Thymus (tissue), 11 donors: ENCODE data around the gene PTPN4. TPM values are rescaled to one million over a fixed set of nuclear protein-coding genes. Genes with fewer than 3 reads are reported as not detected.
"Not testable (repeated sequence)": the region's sequence is repeated elsewhere in the genome, so short reads cannot be mapped to it uniquely, and the experiment has no call there.

Source experiments
- DNase-seq, 9 donors: peaks; one replicate each; pipeline ENCODE4 v3.0.0-alpha.2; 2013; ENCODE audit warnings: low spot score in 9 of 9, low read depth in 6 of 9, missing footprints in 1 of 9
- H3K27ac ChIP-seq, 2 donors: one replicate each; pipeline ENCODE4 v1.5.1; 2013; ENCODE audit warnings: control low read depth in 1 of 2, low read depth in 1 of 2, low read length in 1 of 2, mild to moderate bottlenecking in 1 of 2, moderate library complexity in 1 of 2
- H3K27me3 ChIP-seq, 2 donors: one replicate each; pipeline ENCODE4 v1.5.1; 2013; ENCODE audit warnings: low read length in 1 of 2; ENCODE audit not compliant: control insufficient read depth in 2 of 2, insufficient read depth in 1 of 2
- H3K36me3 ChIP-seq, 2 donors: one replicate each; pipeline ENCODE4 v1.5.1; 2013; ENCODE audit warnings: low read length in 1 of 2, mild to moderate bottlenecking in 1 of 2, moderate library complexity in 1 of 2; ENCODE audit not compliant: control insufficient read depth in 2 of 2, insufficient read depth in 2 of 2
- H3K4me1 ChIP-seq, 2 donors: one replicate each; pipeline ENCODE4 v1.5.1; 2013; ENCODE audit warnings: low read length in 2 of 2; ENCODE audit not compliant: control insufficient read depth in 2 of 2, insufficient read depth in 2 of 2
- H3K4me3 ChIP-seq, 2 donors: one replicate each; pipeline ENCODE4 v1.5.1; 2013; ENCODE audit warnings: low read length in 2 of 2, control low read depth in 1 of 2, mild to moderate bottlenecking in 1 of 2
- H3K9me3 ChIP-seq, 2 donors: one replicate each; pipeline ENCODE4 v1.5.1; 2013; ENCODE audit warnings: low read length in 1 of 2, mild to moderate bottlenecking in 1 of 2; ENCODE audit not compliant: control insufficient read depth in 2 of 2, insufficient read depth in 1 of 2
- WGBS: extraction: QIAGEN DNeasy Blood & Tissue Kit; methylation state at CpG from one replicate; pipeline ENCODE4 v1.1.7; 2013; 5-methylcytosine and 5-hydroxymethylcytosine counted together
- polyA plus RNA-seq: library from polyadenylated mRNA; stranded (reverse); fragments of 200-250 nt; gene quantifications from one replicate; pipeline ENCODE4 v1.2.3, GENCODE V29; 2013
- total RNA-seq: library from RNA; stranded (reverse); fragments of 120-200 nt; gene quantifications from one replicate; pipeline ENCODE4 v1.2.4, GENCODE V29; 2013
- donor health status: healthy.

The PTPN4 gene
- total and polyA plus RNA-seq, 2 donors: 11.9 to 53.0 TPM

GRCh38 chr2:120013597-120014223 lies 254.0 kb downstream of the PTPN4 start:
- peak in 3 of 9 donors; percentile 4 to 22 (median 11) for DNase-seq
- 41% methylated on average over 17 of the region's 17 CpGs for whole genome bisulfite sequencing
- Histone ChIP-seq H3K27me3 (peaks cover 0 to 4% of the 10 kb centered on the region in 2 donors), H3K4me3 (peak overlapping the region; percentile 76 to 86), H3K36me3 (no peaks in the 10 kb centered on the region), H3K27ac (no peak overlapping the region), H3K4me1 (peaks cover 0 to 2% of the 10 kb centered on the region in 2 donors), H3K9me3 (no peaks in the 10 kb centered on the region)

GRCh38 chr2:120014226-120014980 lies 254.7 kb downstream of the PTPN4 start:
- Histone ChIP-seq H3K27ac (no peak overlapping the region), H3K9me3 (no peaks in the 10 kb centered on the region), H3K4me1 (peaks cover 0 to 2% of the 10 kb centered on the region in 2 donors), H3K36me3 (no peaks in the 10 kb centered on the region), H3K4me3 (no peak overlapping the region), H3K27me3 (peaks cover 0 to 4% of the 10 kb centered on the region in 2 donors)
- no peak for DNase-seq
- WGBS: 95% methylated on average over 8 of the region's 8 CpGs

- H3K4me1 ChIP-seq: peaks cover 0 to under 1% of the 10 kb centered on the region in 2 donors
- H3K27ac ChIP-seq: no peak overlapping the region
- no peak for DNase-seq
- no peaks in the 10 kb centered on the region for H3K9me3 ChIP-seq
- WGBS: 95% methylated on average over 3 of the region's 3 CpGs
- no peaks in the 10 kb centered on the region for H3K36me3 ChIP-seq
- no peak overlapping the region for H3K4me3 ChIP-seq
- H3K27me3 ChIP-seq: peaks cover 0 to 4% of the 10 kb centered on the region in 2 donors
These were observed 257.1 kb downstream of the PTPN4 start for GRCh38 chr2:120016800-120017199.

GRCh38 chr2:120017201-120017600 lies 257.5 kb downstream of the PTPN4 start:
- Histone ChIP-seq H3K27me3 (peaks cover 0 to 4% of the 10 kb centered on the region in 2 donors), H3K9me3 (no peaks in the 10 kb centered on the region), H3K4me3 (no peak overlapping the region), H3K4me1 (no peaks in the 10 kb centered on the region), H3K36me3 (no peaks in the 10 kb centered on the region), H3K27ac (no peak overlapping the region)
- no peak for DNase-seq
- WGBS: 96% methylated on average over 2 of the region's 2 CpGs

GRCh38 chr2:120018549-120018948 lies 258.8 kb downstream of the PTPN4 start:
- Histone ChIP-seq H3K36me3 (no peaks in the 10 kb centered on the region), H3K27me3 (peaks cover 0 to under 1% of the 10 kb centered on the region in 2 donors), H3K9me3 (no peaks in the 10 kb centered on the region), H3K4me1 (no peaks in the 10 kb centered on the region), H3K27ac (no peak overlapping the region), H3K4me3 (no peak overlapping the region)
- WGBS: 96% methylated on average over 4 of the region's 4 CpGs
- no peak for DNase-seq

GRCh38 chr2:120020554-120020953 lies 260.8 kb downstream of the PTPN4 start:
- H3K27me3 ChIP-seq: no peaks in the 10 kb centered on the region
- no peak for DNase-seq
- H3K27ac ChIP-seq: no peak overlapping the region
- no peaks in the 10 kb centered on the region for H3K36me3 ChIP-seq
- H3K4me1 ChIP-seq: no peaks in the 10 kb centered on the region
- H3K4me3 ChIP-seq: no peak overlapping the region
- peaks cover 0 to 5% of the 10 kb centered on the region in 2 donors for H3K9me3 ChIP-seq
- WGBS: 98% methylated on average over 1 of the region's 1 CpG

GRCh38 chr2:120022505-120022904 lies 262.8 kb downstream of the PTPN4 start:
- H3K27ac ChIP-seq, H3K36me3 ChIP-seq, H3K27me3 ChIP-seq, DNase-seq, H3K4me3 ChIP-seq, H3K9me3 ChIP-seq, H3K4me1 ChIP-seq: not testable (repeated sequence)
- WGBS: 100% methylated on average over 1 of the region's 1 CpG

- H3K27ac ChIP-seq: no peak overlapping the region
- H3K4me1 ChIP-seq: no peaks in the 10 kb centered on the region
- no peaks in the 10 kb centered on the region for H3K27me3 ChIP-seq
- H3K36me3 ChIP-seq: no peaks in the 10 kb centered on the region
- no peak overlapping the region for H3K4me3 ChIP-seq
- WGBS: 98% methylated on average over 2 of the region's 2 CpGs
- DNase-seq: no peak
- H3K9me3 ChIP-seq: peaks cover 0 to 5% of the 10 kb centered on the region in 2 donors
These were observed 267.2 kb downstream of the PTPN4 start for GRCh38 chr2:120026890-120027289.

GRCh38 chr2:120028795-120029194 lies 269.1 kb downstream of the PTPN4 start:
- Histone ChIP-seq H3K4me1 (no peaks in the 10 kb centered on the region), H3K9me3 (peaks cover 0 to 5% of the 10 kb centered on the region in 2 donors), H3K36me3 (no peaks in the 10 kb centered on the region), H3K27me3 (no peaks in the 10 kb centered on the region), H3K4me3 (no peak overlapping the region), H3K27ac (no peak overlapping the region)
- DNase-seq: no peak
- 96% methylated on average over 5 of the region's 5 CpGs for WGBS
